HTERT RPE-1 (cell line): ENCODE measurements around the gene DNAH2.

Source experiments
- in situ Hi-C: fragments of 300-500 bp; cut with MboI; formaldehyde crosslinking; loops from 4 replicates; pipeline ENCODE4 v1.14.3; 2020; ENCODE audit warnings: low sequenced_read_pairs

Gene DNAH2

GRCh38 chr17:7716901-7717755, at the start of gene DNAH2:
DNAH2 (plus strand) TSS chr17:7717744; CDS start chr17:7719735, 1,991 bp downstream.
- in situ Hi-C loops = no loop called here

DNA sequence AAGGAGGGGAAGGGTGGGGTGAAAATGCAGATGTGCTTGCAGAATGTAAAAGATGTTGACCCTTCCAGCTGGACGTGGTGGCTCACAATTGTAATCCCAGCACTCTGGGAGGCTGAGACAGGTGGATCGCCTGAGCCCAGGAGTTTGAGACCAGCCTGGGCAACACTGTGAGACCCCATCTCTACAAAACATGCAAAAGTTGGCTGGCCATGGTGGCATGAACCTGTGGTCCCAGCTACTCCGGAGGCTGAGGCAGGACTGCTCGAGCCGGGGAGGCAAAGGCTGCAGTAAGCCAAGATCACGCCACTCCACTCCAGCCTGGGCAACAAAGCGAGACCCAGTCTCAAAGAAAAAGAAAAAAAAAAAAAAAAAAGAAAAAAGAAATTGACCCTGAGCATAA, 49.1 kb upstream of the DNAH2 start:
- in situ Hi-C loops = no loop called here

- in situ Hi-C loops = no loop called here
These were observed 44.3 kb upstream of the DNAH2 start for GRCh38 chr17:7673239-7673638.

DNA sequence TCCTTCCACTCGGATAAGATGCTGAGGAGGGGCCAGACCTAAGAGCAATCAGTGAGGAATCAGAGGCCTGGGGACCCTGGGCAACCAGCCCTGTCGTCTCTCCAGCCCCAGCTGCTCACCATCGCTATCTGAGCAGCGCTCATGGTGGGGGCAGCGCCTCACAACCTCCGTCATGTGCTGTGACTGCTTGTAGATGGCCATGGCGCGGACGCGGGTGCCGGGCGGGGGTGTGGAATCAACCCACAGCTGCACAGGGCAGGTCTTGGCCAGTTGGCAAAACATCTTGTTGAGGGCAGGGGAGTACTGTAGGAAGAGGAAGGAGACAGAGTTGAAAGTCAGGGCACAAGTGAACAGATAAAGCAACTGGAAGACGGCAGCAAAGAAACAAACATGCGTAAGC, 42.6 kb upstream of the DNAH2 start:
- in situ Hi-C loops = no loop called here

- in situ Hi-C loops = no loop called here
These were observed 41.0 kb upstream of the DNAH2 start for GRCh38 chr17:7676533-7676932.

GRCh38 chr17:7677388-7678067, 40.0 kb upstream of the DNAH2 start:
- in situ Hi-C loops = no loop called here

GRCh38 chr17:7684851-7685532, 32.6 kb upstream of the DNAH2 start:
- in situ Hi-C loops = no loop called here

GRCh38 chr17:7685533-7686221, 31.9 kb upstream of the DNAH2 start:
- in situ Hi-C loops = no loop called here

- in situ Hi-C loops = no loop called here
These were observed 31.1 kb upstream of the DNAH2 start for GRCh38 chr17:7686222-7687071.

DNA sequence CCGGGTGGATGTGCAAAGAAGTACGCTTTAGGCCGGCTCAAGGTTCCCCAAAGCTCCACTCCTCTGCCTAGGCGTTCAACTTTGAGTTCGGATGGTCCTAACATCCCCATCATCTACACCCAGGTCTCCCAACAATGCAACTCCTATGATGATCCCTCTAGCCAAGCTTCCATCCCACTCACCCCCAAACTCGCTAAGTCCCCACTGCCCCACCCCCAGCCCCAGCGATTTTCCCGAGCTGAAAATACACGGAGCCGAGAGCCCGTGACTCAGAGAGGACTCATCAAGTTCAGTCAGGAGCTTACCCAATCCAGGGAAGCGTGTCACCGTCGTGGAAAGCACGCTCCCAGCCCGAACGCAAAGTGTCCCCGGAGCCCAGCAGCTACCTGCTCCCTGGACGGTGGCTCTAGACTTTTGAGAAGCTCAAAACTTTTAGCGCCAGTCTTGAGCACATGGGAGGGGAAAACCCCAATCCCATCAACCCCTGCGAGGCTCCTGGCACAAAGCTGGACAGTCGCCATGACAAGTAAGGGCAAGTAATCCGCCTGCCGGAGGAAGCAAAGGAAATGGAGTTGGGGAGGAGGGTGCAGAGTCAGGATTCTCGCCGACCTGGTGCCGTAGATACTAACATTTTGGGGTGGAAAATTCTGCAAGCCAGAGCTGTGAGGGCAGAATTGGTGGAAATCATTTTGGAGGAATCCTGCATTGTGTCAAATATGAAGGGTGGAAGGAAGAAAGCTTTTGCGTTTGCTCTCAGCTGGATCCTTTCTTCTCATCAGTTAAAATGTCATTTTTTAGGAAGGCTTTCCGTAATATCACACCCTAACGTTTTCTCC, 30.3 kb upstream of the DNAH2 start, which contains the start of gene TP53:
Gene TP53, minus strand, starts transcription at position 419 of the 836 bp plus-strand sequence. CDS start 10,896 bp downstream, outside the sequence.
- in situ Hi-C loops = no loop called here

- in situ Hi-C loops = no loop called here
These were observed 29.4 kb upstream of the DNAH2 start, which contains the start of gene WRAP53 for GRCh38 chr17:7687908-7688807. WRAP53 (plus strand) TSS chr17:7688477; CDS start chr17:7688649, 172 bp downstream.

DNA sequence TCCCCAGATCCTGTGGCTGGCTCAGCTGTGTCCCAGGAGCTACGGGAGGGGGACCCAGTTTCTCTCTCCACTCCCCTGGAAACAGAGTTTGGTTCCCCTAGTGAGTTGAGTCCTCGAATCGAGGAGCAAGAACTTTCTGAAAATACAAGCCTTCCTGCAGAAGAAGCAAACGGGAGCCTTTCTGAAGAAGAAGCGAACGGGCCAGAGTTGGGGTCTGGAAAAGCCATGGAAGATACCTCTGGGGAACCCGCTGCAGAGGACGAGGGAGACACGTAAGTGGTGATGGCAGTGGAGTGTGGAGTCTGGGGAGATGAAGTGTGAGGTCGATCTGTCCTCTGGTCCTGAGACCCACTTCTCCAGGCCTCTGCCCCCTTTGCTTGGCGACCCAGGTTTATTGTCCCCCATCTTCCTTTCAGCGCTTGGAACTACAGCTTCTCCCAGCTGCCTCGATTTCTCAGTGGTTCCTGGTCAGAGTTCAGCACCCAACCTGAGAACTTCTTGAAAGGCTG, 28.7 kb upstream of the DNAH2 start:
- in situ Hi-C loops = no loop called here

DNA sequence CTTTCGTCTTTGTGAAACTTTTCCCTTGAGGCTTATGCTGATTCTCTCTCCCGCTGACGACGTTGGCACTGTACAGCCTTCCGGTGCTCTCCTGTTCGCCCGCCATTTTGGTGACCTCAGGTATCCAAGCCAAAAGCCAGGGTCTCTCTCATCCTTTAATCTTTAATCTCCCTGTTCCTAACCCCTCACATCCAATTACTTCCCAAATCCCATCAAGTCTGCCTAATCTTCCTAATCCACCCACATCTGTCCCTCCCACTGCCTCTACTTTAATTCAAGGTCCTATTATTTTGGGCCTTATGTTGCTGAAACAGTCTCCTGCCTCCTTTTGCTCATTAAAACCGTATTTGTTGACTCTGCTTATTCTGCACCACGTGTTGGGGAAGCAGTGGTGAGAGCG, 22.0 kb upstream of the DNAH2 start:
- in situ Hi-C loops = no loop called here

DNA sequence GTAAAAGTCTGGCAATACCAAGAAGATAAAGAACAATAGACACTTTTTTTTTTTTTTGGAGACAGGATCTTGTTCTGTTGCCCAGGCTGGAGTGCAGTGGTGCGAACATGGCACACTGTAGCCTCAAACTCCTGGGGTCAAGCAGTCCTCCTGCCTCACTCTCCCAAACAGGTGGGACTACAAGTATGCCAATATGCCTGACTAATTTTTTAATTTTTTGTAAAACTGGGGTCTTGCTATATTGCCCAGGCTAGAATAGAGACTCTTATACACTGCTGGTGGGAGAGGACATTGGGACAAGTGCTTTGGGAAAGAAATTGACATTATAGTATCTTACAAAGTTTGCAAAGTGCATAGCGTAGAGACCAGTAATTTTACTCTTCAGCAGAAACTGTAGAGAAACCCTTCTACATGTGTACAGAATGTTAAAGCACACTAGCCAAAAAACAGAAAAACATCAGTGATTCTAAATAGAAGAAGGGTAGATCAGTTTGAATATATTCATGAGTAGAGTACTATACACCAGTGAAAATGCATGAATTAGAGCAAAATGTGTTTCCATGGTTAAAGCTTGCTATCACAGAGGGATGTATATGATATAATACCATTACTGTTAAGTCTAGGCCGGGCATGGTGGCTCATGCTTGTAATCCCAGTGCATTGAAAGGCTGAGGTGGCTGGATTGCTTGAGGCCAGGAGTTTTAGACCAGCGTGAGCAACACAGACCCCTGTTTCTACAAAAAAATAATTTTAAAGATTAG, 19.5 kb upstream of the DNAH2 start:
- in situ Hi-C loops = no loop called here

DNA sequence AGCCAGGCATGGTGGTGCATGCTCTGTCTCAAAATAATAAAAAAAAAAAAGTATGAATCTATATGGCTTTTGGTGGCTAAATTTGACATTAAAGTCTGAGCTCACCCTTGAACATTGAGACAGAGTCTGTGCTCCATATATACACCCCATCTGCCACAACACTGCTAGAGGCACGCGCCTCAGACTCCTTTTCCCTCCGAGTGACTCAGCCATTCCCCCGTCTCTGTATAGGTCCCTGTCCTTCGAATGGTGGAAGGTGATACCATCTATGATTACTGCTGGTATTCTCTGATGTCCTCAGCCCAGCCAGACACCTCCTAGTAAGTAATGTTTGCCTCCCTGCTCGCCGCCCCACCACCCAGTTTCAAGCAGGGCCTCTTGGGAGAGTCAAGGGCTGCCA, 17.0 kb upstream of the DNAH2 start:
- in situ Hi-C loops = no loop called here

DNA sequence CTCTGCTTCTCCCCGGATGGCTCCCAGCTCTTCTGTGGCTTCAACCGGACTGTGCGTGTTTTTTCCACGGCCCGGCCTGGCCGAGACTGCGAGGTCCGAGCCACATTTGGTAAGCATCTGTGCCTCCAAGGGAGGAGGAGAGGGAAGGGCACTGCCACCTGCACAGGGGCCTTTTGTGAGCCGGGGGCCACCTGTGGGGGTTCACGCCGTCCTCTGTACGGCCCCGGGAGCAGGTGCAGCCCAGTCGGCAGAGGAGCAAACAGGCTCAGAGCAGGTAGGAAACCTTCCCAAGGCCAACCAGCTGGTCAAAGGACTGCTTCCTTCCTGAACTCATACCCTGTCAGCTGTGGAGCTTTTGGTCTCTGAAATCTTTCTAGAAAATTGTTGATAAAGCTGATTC, 15.9 kb upstream of the DNAH2 start:
- in situ Hi-C loops = no loop called here

GRCh38 chr17:7702776-7703175, 14.8 kb upstream of the DNAH2 start:
- in situ Hi-C loops = no loop called here
